GM21529 (cell line): ENCODE measurements around the gene OSBPL3.

Experiments
- ATAC-seq: cut with Tn5 transposase; IDR thresholded peaks from one replicate; pipeline ENCODE4 v1.9.1; 2021; ENCODE audit not compliant: unreplicated experiment

Gene OSBPL3

GRCh38 chr7:24959735-24960485 is 20.1 kb downstream of the OSBPL3 start:
- ATAC-seq = no peak

GRCh38 chr7:24958399-24958798 is 21.6 kb downstream of the OSBPL3 start:
- no peak for ATAC-seq

DNA sequence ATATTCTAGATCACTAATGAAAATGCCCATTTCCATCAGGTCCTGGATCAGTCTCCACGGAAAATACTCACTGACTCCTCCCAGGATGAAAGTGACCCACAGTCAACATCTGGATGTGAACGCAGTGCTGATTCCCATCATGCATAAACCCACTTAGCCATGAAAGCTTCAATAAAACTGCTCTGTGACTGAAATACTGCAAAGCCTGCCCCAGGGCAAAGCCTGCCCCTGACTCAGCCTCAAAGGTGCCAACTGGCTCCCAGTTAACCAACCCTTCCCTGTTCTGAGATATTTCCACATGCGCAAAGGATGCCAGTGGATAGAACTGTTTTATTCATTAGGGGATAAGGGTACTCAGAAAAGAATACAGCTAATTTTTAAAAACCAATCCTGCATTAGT is 24.0 kb downstream of the OSBPL3 start:
- no peak for ATAC-seq

DNA sequence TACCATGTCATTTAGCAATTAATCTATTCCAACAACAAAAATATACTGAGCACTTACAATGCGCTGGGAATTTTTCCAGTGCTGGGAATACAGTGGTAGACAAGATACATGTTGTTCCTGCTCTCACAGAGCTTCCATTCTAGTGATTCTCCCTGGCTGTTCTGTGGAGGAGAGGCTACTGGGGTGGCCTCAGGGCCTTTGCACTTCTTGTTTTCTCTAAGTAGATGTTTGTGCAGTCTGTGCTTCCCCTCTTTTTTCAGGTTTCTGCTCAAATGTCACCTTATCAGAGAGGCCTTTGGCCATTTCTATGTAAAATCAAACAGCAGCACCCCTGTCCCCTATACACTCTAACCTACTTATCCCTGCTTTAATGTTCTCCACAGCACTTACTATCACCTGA is 24.7 kb downstream of the OSBPL3 start:
- ATAC-seq = no peak

DNA sequence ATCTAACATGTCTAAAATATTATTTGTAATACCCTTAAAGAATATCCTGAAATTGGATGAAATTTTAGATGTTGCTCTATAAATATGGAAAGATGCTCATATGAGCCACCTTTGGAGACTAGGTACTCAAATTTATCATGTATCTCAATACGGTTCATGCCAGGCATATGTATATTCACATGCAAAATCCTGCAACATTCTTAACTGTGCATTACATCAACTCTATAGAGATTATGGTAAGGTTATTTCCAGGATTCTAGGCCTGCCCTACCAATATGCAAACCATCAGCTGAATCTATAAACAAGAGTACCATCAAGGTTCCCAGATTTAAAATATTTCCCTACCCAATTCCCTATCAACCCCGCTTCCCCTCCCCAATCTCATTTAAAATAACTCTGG is 27.5 kb downstream of the OSBPL3 start:
- no peak for ATAC-seq

- no peak for ATAC-seq
Observed at GRCh38 chr7:24951441-24951980, 28.5 kb downstream of the OSBPL3 start.

GRCh38 chr7:24949884-24950283 is 30.1 kb downstream of the OSBPL3 start:
- no peak for ATAC-seq

- ATAC-seq = no peak
Observed at GRCh38 chr7:24948739-24949138, 31.2 kb downstream of the OSBPL3 start.

GRCh38 chr7:24946467-24946866 is 33.5 kb downstream of the OSBPL3 start:
- no peak for ATAC-seq

GRCh38 chr7:24945899-24946298 is 34.1 kb downstream of the OSBPL3 start:
- no peak for ATAC-seq

DNA sequence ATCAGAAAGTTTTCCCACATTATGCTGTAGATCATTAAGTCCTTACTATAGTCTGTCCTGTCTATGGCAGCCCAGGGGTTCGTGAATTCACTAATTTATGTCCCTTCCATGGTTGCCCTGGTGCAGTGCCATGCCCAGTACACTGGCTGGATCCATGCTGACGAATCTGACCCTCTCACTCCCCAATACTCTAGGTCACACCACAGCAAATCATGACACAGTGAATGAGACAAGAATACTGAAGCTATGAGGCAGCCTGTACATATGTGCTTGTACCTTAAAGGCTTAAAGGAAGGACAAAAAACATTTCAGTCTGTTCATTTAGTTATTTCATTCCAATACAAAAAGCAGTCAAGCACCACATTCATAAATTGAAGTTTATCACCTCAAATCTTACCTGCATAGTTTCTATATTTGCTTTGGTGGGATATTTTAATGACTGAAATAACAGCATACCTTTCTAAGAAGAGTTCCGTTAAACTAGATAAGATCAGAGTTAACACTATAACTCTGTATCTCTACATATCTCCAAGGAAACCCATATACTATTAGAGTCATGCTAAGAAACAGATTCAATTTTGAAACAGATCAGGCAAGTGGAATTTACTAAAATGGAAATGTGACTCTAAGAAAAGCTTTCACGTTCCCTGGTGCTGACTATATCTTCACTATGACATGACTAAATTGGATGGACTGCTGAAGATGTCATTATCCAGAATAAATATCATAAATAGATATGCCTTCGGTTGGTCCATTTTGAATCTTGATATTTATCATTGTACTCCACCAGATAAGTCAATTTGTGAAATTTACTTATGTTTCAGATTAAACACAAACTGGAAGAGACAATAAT is 36.7 kb downstream of the OSBPL3 start:
- ATAC-seq = no peak

GRCh38 chr7:24942226-24942625 is 37.8 kb downstream of the OSBPL3 start:
- ATAC-seq = no peak

DNA sequence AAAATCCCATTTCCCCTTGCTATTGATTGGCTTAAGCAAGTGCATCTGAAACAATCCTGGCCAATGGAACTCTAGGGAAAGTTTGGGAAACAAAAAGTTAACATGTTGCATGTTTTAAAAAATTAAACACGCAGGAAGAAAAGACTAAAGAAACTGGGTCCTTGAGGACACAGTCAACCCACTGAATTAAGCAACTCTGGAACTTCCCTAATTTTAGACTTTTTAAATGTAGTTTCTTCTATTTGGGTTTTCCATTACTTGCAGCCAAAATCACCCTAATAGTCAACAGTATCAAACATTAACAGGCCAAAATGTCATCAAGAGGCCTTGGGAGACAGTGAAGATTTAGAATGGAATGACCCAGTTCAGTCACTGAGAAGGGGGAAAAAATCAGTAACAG is 40.6 kb downstream of the OSBPL3 start:
- ATAC-seq = no peak

GRCh38 chr7:24936121-24936824 is 43.7 kb downstream of the OSBPL3 start:
- ATAC-seq = peak; percentile 76

- ATAC-seq = no peak
Observed at GRCh38 chr7:24933298-24933697, 46.7 kb downstream of the OSBPL3 start.

DNA sequence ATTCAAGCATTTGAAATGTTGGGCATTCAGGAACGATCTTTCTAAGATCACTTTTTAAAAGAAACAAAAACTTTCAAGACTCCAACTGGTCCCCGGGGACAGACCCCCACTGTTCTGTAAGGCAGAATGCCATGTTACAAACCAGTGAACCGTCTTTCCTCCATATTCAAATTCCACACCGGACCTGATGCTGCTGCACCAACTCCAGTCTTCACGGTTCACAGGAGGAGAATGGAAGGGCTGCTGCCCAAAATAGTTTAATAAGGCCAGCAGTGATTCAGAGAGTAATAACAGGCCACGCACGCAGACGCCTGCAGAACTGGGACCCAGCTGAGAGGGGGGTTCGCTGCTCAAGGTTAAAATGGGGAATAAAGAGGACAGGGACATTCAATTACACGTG is 47.2 kb downstream of the OSBPL3 start:
- ATAC-seq = no peak

- ATAC-seq = no peak
Observed at GRCh38 chr7:24932389-24932788, 47.6 kb downstream of the OSBPL3 start.

DNA sequence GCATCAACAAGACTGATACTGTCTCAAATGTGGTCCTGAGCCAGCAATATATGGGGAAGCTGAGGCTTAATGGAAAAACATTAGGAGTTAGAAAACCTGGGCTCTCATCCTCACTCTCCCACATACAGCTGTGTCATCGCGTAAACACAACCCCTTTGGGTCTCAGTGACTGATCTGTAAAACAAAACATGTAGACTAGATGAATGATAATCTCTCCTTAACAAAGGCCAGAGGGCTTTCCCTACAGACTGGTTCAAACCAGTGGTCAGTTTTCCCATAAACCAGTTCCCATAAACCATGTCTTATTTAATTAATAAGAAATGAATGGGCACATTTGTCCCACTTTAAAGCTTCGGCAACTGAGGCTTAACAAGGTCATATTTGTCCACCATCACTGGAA is 48.1 kb downstream of the OSBPL3 start:
- no peak for ATAC-seq

GRCh38 chr7:24930856-24931255 is 49.1 kb downstream of the OSBPL3 start:
- ATAC-seq = no peak

GRCh38 chr7:24926623-24927524 is 53.1 kb downstream of the OSBPL3 start:
- no peak for ATAC-seq
